MCF 10A (cell line): ENCODE data around the gene ZFP62. TPM values are rescaled to one million over a fixed set of nuclear protein-coding genes. Genes with fewer than 3 reads are reported as not detected.

Experiments used
- BruUV-seq: library from RNA; stranded (reverse); fragments of 400-500 nt; replicated peaks from 2 replicates; lab custom pipeline; 2021; lab: Mats Ljungman, UMichigan
- CTCF ChIA-PET: fragments of 300-600 bp; sonication (Branson Sonifier 250); formaldehyde crosslinking; extraction: SDS; loops from one replicate; lab custom pipeline; 2021; ENCODE audit warnings: antibody characterized with exemption, inconsistent platforms; lab: Yijun Ruan, JAX
- POLR2A ChIA-PET: fragments of 300-600, 350-650 bp; sonication (Branson Sonifier 250); formaldehyde crosslinking; extraction: SDS; loops from one replicate; lab custom pipeline; 2020; ENCODE audit warnings: antibody characterized with exemption, inconsistent platforms; lab: Yijun Ruan, JAX
- DNase-seq: peaks from one replicate; pipeline ENCODE4 v3.0.0-alpha.2; 2018; ENCODE audit not compliant: unreplicated experiment
- H3K27ac Mint-ChIP-seq: one replicate; pipeline ENCODE4 v1.8.0; 2022; ENCODE audit warnings: mild to moderate bottlenecking, low read depth, mixed read lengths; ENCODE audit not compliant: unreplicated experiment
- H3K27me3 Mint-ChIP-seq: one replicate; pipeline ENCODE4 v1.8.0; 2022; ENCODE audit warnings: mixed read lengths; ENCODE audit not compliant: insufficient read depth, unreplicated experiment
- H3K36me3 Mint-ChIP-seq: one replicate; pipeline ENCODE4 v1.8.0; 2022; ENCODE audit warnings: mild to moderate bottlenecking, moderate library complexity, mixed read lengths; ENCODE audit not compliant: insufficient read depth, unreplicated experiment
- H3K4me1 Mint-ChIP-seq: one replicate; pipeline ENCODE4 v1.8.0; 2022; ENCODE audit warnings: mixed read lengths; ENCODE audit not compliant: insufficient read depth, unreplicated experiment
- H3K4me3 Mint-ChIP-seq: one replicate; pipeline ENCODE4 v1.8.0; 2022; ENCODE audit warnings: mild to moderate bottlenecking, moderate library complexity, mixed read lengths; ENCODE audit not compliant: unreplicated experiment
- H3K9me3 Mint-ChIP-seq: one replicate; pipeline ENCODE4 v1.8.0; 2022; ENCODE audit warnings: mixed read lengths; ENCODE audit not compliant: unreplicated experiment
- CTCF ChIP-seq: fragments of 200-600 bp; IDR thresholded peaks from one replicate; pipeline ENCODE4 v1.8.0; 2022; ENCODE audit warnings: antibody characterized with exemption, mild to moderate bottlenecking; ENCODE audit not compliant: unreplicated experiment
- intact Hi-C: fragments of 100-400 bp; cut with micrococcal nuclease; formaldehyde crosslinking; loops from 2 replicates; pipeline ENCODE4 v1.14.1; 2022
- total RNA-seq: library from RNA; stranded (reverse); gene quantifications from 2 replicates; pipeline ENCODE4 v1.2.3, GENCODE V29; 2022

Gene ZFP62
- total RNA-seq, 1 experiment from 2014 or later: 31.2 TPM

GRCh38 chr5:180801596-180802324, 59.3 kb downstream of the ZFP62 start:
- peaks cover 51% of the 10 kb centered on the region for H3K36me3 Mint-ChIP-seq
- H3K27me3 Mint-ChIP-seq: no peaks in the 10 kb centered on the region
- CTCF ChIA-PET: interaction anchor here (0.6 to 2.7 kb wide), 5 partner anchors 9 to 383 kb away, joined by 3 to 14 read pairs (median 6); no protein-coding TSS in a partner anchor
- intact Hi-C loops: loop anchor here (1.0 to 5.0 kb wide), 4 partner anchors 17 to 386 kb away; partner anchors contain the start of gene ZFP62
- peak overlapping the region; percentile 75 for H3K4me3 Mint-ChIP-seq
- H3K4me1 Mint-ChIP-seq: peaks cover 56% of the 10 kb centered on the region
- TSS peak; percentile 46 for BruUV-seq
- H3K9me3 Mint-ChIP-seq: no peaks in the 10 kb centered on the region
- TF ChIP-seq CTCF: no peak
- peak overlapping the region; percentile 78 for H3K27ac Mint-ChIP-seq
- DNase-seq: no peak
- POLR2A ChIA-PET: interaction anchor here (0.5 to 4.6 kb wide), 32 partner anchors 7 to 1247 kb away, joined by 3 to 78 read pairs (median 6); partner anchors contain the start of genes TRIM41, TRIM52, TRIM7 and ZFP62

GRCh38 chr5:180799902-180800801, 60.9 kb downstream of the ZFP62 start:
- intact Hi-C loops: loop anchor here (2.0 to 5.0 kb wide), 2 partner anchors 15 to 387 kb away; no protein-coding TSS in a partner anchor
- no TSS peak for BruUV-seq
- peaks cover 58% of the 10 kb centered on the region for H3K4me1 Mint-ChIP-seq
- no peaks in the 10 kb centered on the region for H3K9me3 Mint-ChIP-seq
- TF ChIP-seq CTCF: peak; percentile 6
- POLR2A ChIA-PET: interaction anchor here (0.5 to 4.6 kb wide), 17 partner anchors 9 to 443 kb away, joined by 3 to 78 read pairs (median 6); partner anchors contain the start of genes TRIM7 and ZFP62
- CTCF ChIA-PET: interaction anchor here (0.7 to 2.7 kb wide), 8 partner anchors 10 to 387 kb away, joined by 3 to 14 read pairs (median 6); no protein-coding TSS in a partner anchor
- peak overlapping the region; percentile 78 for H3K27ac Mint-ChIP-seq
- H3K27me3 Mint-ChIP-seq: no peaks in the 10 kb centered on the region
- peak overlapping the region; percentile 75 for H3K4me3 Mint-ChIP-seq
- peak; percentile 62 for DNase-seq
- peaks cover 52% of the 10 kb centered on the region for H3K36me3 Mint-ChIP-seq

GRCh38 chr5:180799194-180799593, 61.9 kb downstream of the ZFP62 start:
- H3K27ac Mint-ChIP-seq: peak overlapping the region; percentile 78
- H3K9me3 Mint-ChIP-seq: no peaks in the 10 kb centered on the region
- TF ChIP-seq CTCF: peak; percentile 21
- POLR2A ChIA-PET: interaction anchor here (0.5 to 4.6 kb wide), 8 partner anchors 9 to 446 kb away, joined by 3 to 78 read pairs (median 16); partner anchors contain the start of gene ZFP62
- peak; percentile 49 for DNase-seq
- peaks cover 53% of the 10 kb centered on the region for H3K4me1 Mint-ChIP-seq
- H3K4me3 Mint-ChIP-seq: peak overlapping the region; percentile 75
- CTCF ChIA-PET: interaction anchor here (0.8 to 2.2 kb wide), 4 partner anchors 9 to 385 kb away, joined by 3 to 7 read pairs (median 4); no protein-coding TSS in a partner anchor
- intact Hi-C loops: no loop called here
- no peaks in the 10 kb centered on the region for H3K27me3 Mint-ChIP-seq
- BruUV-seq: no TSS peak
- H3K36me3 Mint-ChIP-seq: peaks cover 53% of the 10 kb centered on the region
